Ishikawa (cell line): ENCODE results near the gene MPC2.

Source experiments
- CEBPB ChIP-seq: IDR thresholded peaks from 2 replicates; pipeline ENCODE4 v1.6.1; 2012
- CREB1 ChIP-seq: IDR thresholded peaks from 2 replicates; pipeline ENCODE4 v1.6.1; 2012; ENCODE audit warnings: low read depth
- EGR1 ChIP-seq: IDR thresholded peaks from 2 replicates; pipeline ENCODE4 v1.6.1; 2012
- EP300 ChIP-seq: IDR thresholded peaks from 2 replicates; pipeline ENCODE4 v1.6.1; 2012; ENCODE audit warnings: borderline replicate concordance
- FOXM1 ChIP-seq: IDR thresholded peaks from 2 replicates; pipeline ENCODE4 v1.6.1; 2012; ENCODE audit warnings: low read depth, borderline replicate concordance
- MAX ChIP-seq: IDR thresholded peaks from 2 replicates; pipeline ENCODE4 v1.6.1; 2012
- NFIC ChIP-seq: IDR thresholded peaks from 2 replicates; pipeline ENCODE4 v1.6.1; 2012
- RAD21 ChIP-seq: IDR thresholded peaks from 2 replicates; pipeline ENCODE4 v1.6.1; 2012; ENCODE audit warnings: low read depth
- TAF1 ChIP-seq: IDR thresholded peaks from 2 replicates; pipeline ENCODE4 v1.6.1; 2012; ENCODE audit warnings: low read depth, mild to moderate bottlenecking
- TCF12 ChIP-seq: IDR thresholded peaks from 2 replicates; pipeline ENCODE4 v1.6.1; 2012; ENCODE audit warnings: low read depth
- TEAD4 ChIP-seq: IDR thresholded peaks from 2 replicates; pipeline ENCODE4 v1.6.1; 2012
- USF1 ChIP-seq: IDR thresholded peaks from 2 replicates; pipeline ENCODE4 v1.6.1; 2012
- YY1 ChIP-seq: IDR thresholded peaks from 2 replicates; pipeline ENCODE4 v1.6.1; 2012; ENCODE audit warnings: low read depth
- ZBTB7A ChIP-seq: IDR thresholded peaks from 2 replicates; pipeline ENCODE4 v1.6.1; 2012; ENCODE audit warnings: low read depth
- TF ChIP-seq, protein P1 (sequence below): IDR thresholded peaks from 2 replicates; pipeline ENCODE4 v1.6.1; 2012; ENCODE audit warnings: low read depth, mild to moderate bottlenecking

MPC2 gene

GRCh38 chr1:167882376-167882775 lies 54.5 kb downstream of the MPC2 start:
- TF ChIP-seq RAD21 (no peak), NFIC (no peak), EGR1 (no peak), EP300 (no peak), CEBPB (no peak), FOXM1 (no peak), TEAD4 (no peak), YY1 (no peak)

DNA sequence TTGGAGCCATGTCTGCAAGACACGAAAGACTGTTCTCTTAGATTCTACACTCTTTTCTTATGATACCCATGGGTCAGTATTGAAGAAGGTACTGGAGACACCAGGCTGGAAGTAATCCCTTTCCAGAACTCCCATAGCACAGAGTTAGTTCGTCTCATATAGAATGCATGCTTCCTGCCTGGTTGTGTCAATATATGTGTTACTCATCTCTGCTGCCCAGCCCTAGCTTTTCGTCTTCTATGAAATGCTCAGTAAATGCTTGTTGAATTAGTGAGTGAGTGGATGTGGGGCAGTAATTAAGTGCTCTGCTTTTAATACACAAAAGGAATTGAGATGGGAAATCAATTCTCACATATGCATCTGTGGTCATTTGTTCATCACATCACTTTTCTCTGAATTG lies 55.1 kb downstream of the MPC2 start:
- TF ChIP-seq ZBTB7A (no peak), CEBPB (no peak), EP300 (no peak), CREB1 (no peak), TEAD4 (no peak), FOXM1 (no peak), USF1 (no peak), NFIC (no peak), MAX (no peak), EGR1 (no peak)
- TF ChIP-seq, protein P1, sequence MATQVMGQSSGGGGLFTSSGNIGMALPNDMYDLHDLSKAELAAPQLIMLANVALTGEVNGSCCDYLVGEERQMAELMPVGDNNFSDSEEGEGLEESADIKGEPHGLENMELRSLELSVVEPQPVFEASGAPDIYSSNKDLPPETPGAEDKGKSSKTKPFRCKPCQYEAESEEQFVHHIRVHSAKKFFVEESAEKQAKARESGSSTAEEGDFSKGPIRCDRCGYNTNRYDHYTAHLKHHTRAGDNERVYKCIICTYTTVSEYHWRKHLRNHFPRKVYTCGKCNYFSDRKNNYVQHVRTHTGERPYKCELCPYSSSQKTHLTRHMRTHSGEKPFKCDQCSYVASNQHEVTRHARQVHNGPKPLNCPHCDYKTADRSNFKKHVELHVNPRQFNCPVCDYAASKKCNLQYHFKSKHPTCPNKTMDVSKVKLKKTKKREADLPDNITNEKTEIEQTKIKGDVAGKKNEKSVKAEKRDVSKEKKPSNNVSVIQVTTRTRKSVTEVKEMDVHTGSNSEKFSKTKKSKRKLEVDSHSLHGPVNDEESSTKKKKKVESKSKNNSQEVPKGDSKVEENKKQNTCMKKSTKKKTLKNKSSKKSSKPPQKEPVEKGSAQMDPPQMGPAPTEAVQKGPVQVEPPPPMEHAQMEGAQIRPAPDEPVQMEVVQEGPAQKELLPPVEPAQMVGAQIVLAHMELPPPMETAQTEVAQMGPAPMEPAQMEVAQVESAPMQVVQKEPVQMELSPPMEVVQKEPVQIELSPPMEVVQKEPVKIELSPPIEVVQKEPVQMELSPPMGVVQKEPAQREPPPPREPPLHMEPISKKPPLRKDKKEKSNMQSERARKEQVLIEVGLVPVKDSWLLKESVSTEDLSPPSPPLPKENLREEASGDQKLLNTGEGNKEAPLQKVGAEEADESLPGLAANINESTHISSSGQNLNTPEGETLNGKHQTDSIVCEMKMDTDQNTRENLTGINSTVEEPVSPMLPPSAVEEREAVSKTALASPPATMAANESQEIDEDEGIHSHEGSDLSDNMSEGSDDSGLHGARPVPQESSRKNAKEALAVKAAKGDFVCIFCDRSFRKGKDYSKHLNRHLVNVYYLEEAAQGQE: no peak

DNA sequence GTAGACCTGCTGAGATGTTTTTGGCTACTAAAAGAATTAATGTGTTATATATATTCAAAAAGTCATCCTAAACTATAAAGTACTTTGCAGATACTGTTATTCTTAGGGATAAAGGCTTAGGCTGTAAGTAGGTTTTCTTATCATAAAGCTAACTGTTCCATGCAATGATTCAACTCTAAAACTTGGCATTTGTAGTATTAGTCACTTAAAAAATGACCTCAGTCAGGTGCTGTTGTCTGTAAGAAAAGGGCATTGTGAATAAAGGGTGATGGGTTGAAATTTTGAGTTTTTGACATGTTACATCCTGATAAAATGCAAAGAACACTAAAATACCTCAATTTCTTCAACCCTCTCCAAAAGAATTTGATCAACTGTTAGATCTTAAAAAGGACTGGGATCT lies 55.8 kb downstream of the MPC2 start:
- TF ChIP-seq RAD21 (no peak), EGR1 (no peak), TEAD4 (no peak), FOXM1 (no peak), NFIC (no peak), YY1 (no peak), USF1 (no peak), ZBTB7A (no peak), TCF12 (no peak), MAX (no peak), CREB1 (no peak), CEBPB (no peak), EP300 (no peak), TAF1 (no peak)
- TF ChIP-seq, protein P1: no peak

DNA sequence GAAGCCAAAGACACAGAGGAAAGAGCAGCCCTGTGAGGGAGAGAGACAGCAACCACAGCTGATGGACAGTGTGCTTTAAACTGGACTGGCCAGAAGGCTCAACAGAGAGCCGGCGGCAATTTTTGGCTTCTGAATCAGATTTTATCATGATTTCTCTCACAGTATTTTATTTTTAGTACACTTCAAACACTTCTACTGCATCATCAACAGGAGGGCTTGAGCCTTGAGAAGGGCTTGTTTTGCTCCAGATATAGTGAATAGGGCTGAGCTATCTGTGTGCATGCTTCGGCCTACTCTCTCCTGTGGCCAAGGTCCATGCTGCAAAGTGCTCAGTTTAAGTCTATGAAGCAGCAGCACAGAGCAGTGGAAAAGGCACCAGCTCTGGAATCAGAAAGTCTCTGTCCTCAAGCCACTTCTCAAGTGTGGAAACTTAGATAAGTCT lies 56.3 kb downstream of the MPC2 start:
- TF ChIP-seq ZBTB7A (no peak), CEBPB (no peak), NFIC (no peak), TCF12 (no peak), USF1 (no peak), EGR1 (no peak), MAX (no peak), EP300 (no peak), YY1 (no peak), FOXM1 (no peak), CREB1 (no peak), TEAD4 (no peak), TAF1 (no peak), RAD21 (no peak)
- TF ChIP-seq, protein P1: no peak
